GM21423 (cell line): ENCODE measurements around the gene COPZ1.

ENCODE experiments used
- ATAC-seq: cut with Tn5 transposase; IDR thresholded peaks from one replicate; pipeline ENCODE4 v1.9.1; 2021; ENCODE audit warnings: mild to moderate bottlenecking, moderate library complexity; ENCODE audit not compliant: unreplicated experiment

Gene COPZ1

GRCh38 chr12:54357506-54358190, 32.7 kb downstream of the COPZ1 start:
- ATAC-seq: no peak

GRCh38 chr12:54358191-54358944, 33.4 kb downstream of the COPZ1 start:
- ATAC-seq: no peak

- peak; percentile 93 for ATAC-seq
Measured at GRCh38 chr12:54358945-54359761, 34.2 kb downstream of the COPZ1 start.

GRCh38 chr12:54359762-54360351, 34.9 kb downstream of the COPZ1 start:
- ATAC-seq: no peak

- ATAC-seq: no peak
Measured at GRCh38 chr12:54360717-54361456, 36.0 kb downstream of the COPZ1 start.

GRCh38 chr12:54363047-54363446, 38.1 kb downstream of the COPZ1 start:
- ATAC-seq: no peak

- no peak for ATAC-seq
Measured at GRCh38 chr12:54363618-54364017, 38.7 kb downstream of the COPZ1 start.

- no peak for ATAC-seq
Measured at GRCh38 chr12:54364413-54364812, 39.5 kb downstream of the COPZ1 start, which contains the start of gene GPR84. Gene GPR84 (minus strand): TSS chr12:54364486. CDS start chr12:54363851, 635 bp downstream.

GRCh38 chr12:54368025-54368708, 43.2 kb downstream of the COPZ1 start:
- ATAC-seq: no peak

- ATAC-seq: peak; percentile 62
Measured at GRCh38 chr12:54368709-54369596, 44.0 kb downstream of the COPZ1 start.

GRCh38 chr12:54369597-54370131, 44.7 kb downstream of the COPZ1 start:
- no peak for ATAC-seq

GRCh38 chr12:54370171-54370730, 45.3 kb downstream of the COPZ1 start:
- ATAC-seq: no peak

GRCh38 chr12:54371328-54372112, 46.6 kb downstream of the COPZ1 start:
- ATAC-seq: no peak

- no peak for ATAC-seq
Measured at GRCh38 chr12:54372113-54372806, 47.3 kb downstream of the COPZ1 start.

GRCh38 chr12:54373649-54374561, 49.0 kb downstream of the COPZ1 start:
- no peak for ATAC-seq
